SK-N-SH (cell line): ENCODE data around the gene RABGGTA. TPM values are rescaled to one million over a fixed set of nuclear protein-coding genes. Genes with fewer than 3 reads are reported as not detected.

Experiments used
- CTCF ChIA-PET: fragments of 300-600, 350-600 bp; formaldehyde crosslinking; extraction: SDS; loops from one replicate; lab custom pipeline; 2021; lab: Yijun Ruan, JAX
- POLR2A ChIA-PET: fragments of 350-600 bp; sonication (Branson Sonifier 250); formaldehyde crosslinking; extraction: SDS; loops from one replicate; lab custom pipeline; 2020; ENCODE audit warnings: antibody characterized with exemption, inconsistent platforms; lab: Yijun Ruan, JAX
- DNase-seq: peaks from one replicate; pipeline ENCODE4 v3.0.0; 2012
- H2AFZ ChIP-seq: fragments of 200-600 bp; sonication (generic); 2 replicates; pipeline ENCODE4 v1.8.1; 2016; ENCODE audit warnings: antibody characterized with exemption, mild to moderate bottlenecking, low read depth
- H3F3A ChIP-seq: fragments of 200-600 bp; sonication (generic); replicated peaks from 2 replicates; pipeline ENCODE3; 2016; ENCODE audit warnings: antibody characterized with exemption, mild to moderate bottlenecking; ENCODE audit not compliant: insufficient read depth
- H3K27ac ChIP-seq, 2 experiments: fragments of 200-500 bp in 1 of 2; fragments of 200-600 bp in 1 of 2; sonication (Bioruptor generic) in 1 of 2; sonication (generic), shearing (Covaris generic) in 1 of 2; 2 replicates each; pipeline versions ENCODE4 v1.5.1 to v1.6.1; 2014 to 2016; ENCODE audit warnings: low read depth in 2 of 2, inconsistent platforms in 1 of 2, low read length in 1 of 2, mild to moderate bottlenecking in 1 of 2, mixed read lengths in 1 of 2
- H3K27me3 ChIP-seq: fragments of 200-600 bp; sonication (generic), shearing (Covaris generic); 2 replicates; pipeline ENCODE4 v1.6.1; 2016; ENCODE audit warnings: mixed run types; ENCODE audit not compliant: insufficient read depth
- H3K36me3 ChIP-seq, 2 experiments: fragments of 200-500 bp in 1 of 2; fragments of 200-600 bp in 1 of 2; sonication (Bioruptor generic) in 1 of 2; sonication (generic) in 1 of 2; replicated peaks in 1 of 2; 2 replicates each; pipeline versions ENCODE3 to v1.5.1; 2014 to 2016; ENCODE audit warnings: low read length in 1 of 2, mild to moderate bottlenecking in 1 of 2; ENCODE audit not compliant: insufficient read depth in 2 of 2, control insufficient read depth in 1 of 2
- H3K4me1 ChIP-seq, 2 experiments: fragments of 200-500 bp in 1 of 2; fragments of 200-600 bp in 1 of 2; sonication (Bioruptor generic) in 1 of 2; sonication (generic), shearing (Covaris generic) in 1 of 2; 2 replicates each; pipeline versions ENCODE4 v1.5.1 to v1.6.1; 2014 to 2016; ENCODE audit warnings: low read depth in 1 of 2, low read length in 1 of 2, mixed run types in 1 of 2; ENCODE audit not compliant: insufficient read depth in 2 of 2, control insufficient read depth in 1 of 2
- H3K4me2 ChIP-seq: fragments of 200-600 bp; sonication (generic), shearing (Covaris generic); 2 replicates; pipeline ENCODE4 v1.6.1; 2017; ENCODE audit warnings: mixed run types
- H3K4me3 ChIP-seq, 2 experiments: fragments of 200-500 bp in 1 of 2; fragments of 200-600 bp in 1 of 2; sonication (Bioruptor generic) in 1 of 2; sonication (generic), shearing (Covaris generic) in 1 of 2; 2 replicates each; pipeline versions ENCODE4 v1.5.1 to v1.8.1; 2014 to 2016; ENCODE audit warnings: low read depth in 2 of 2, inconsistent platforms in 1 of 2, low read length in 1 of 2, mild to moderate bottlenecking in 1 of 2, mixed read lengths in 1 of 2, moderate library complexity in 1 of 2
- H3K79me2 ChIP-seq: fragments of 200-600 bp; sonication (generic); 2 replicates; pipeline ENCODE4 v1.8.1; 2017; ENCODE audit warnings: mild to moderate bottlenecking; ENCODE audit not compliant: insufficient read depth
- H3K9ac ChIP-seq: fragments of 200-600 bp; sonication (generic); 2 replicates; pipeline ENCODE4 v1.6.1; 2017; ENCODE audit warnings: mixed run types
- H3K9me2 ChIP-seq: fragments of 200-600 bp; sonication (generic); 2 replicates; pipeline ENCODE4 v1.6.1; 2017; ENCODE audit warnings: mixed run types
- H3K9me3 ChIP-seq: fragments of 200-600 bp; sonication (generic); 2 replicates; pipeline ENCODE4 v1.6.1; 2017; ENCODE audit warnings: mixed run types, mild to moderate bottlenecking, moderate library complexity
- H4K20me1 ChIP-seq: fragments of 200-600 bp; sonication (generic); 2 replicates; pipeline ENCODE4 v1.6.1; 2017; ENCODE audit warnings: mild to moderate bottlenecking, mixed run types; ENCODE audit not compliant: insufficient read depth
- CTCF ChIP-seq: fragments of 200-600 bp; sonication (generic); IDR thresholded peaks from 2 replicates; pipeline ENCODE4 v1.6.1; 2017; ENCODE audit warnings: antibody characterized with exemption, mild to moderate bottlenecking, moderate library complexity
- FOSL2 ChIP-seq: IDR thresholded peaks from 2 replicates; pipeline ENCODE4 v1.4.0; 2012; ENCODE audit warnings: low read depth, mild to moderate bottlenecking, moderate library complexity, borderline replicate concordance
- GABPA ChIP-seq: IDR thresholded peaks from 2 replicates; pipeline ENCODE4 v1.4.0; 2012; ENCODE audit warnings: low read depth, mild to moderate bottlenecking
- IRF3 ChIP-seq: fragments of 150-350 bp; IDR thresholded peaks from 2 replicates; pipeline ENCODE4 v1.6.1; 2016; ENCODE audit warnings: mild to moderate bottlenecking, low read depth, low read length
- MAX ChIP-seq: IDR thresholded peaks from 2 replicates; pipeline ENCODE4 v1.4.0; 2012; ENCODE audit warnings: low read depth
- MEF2A ChIP-seq: IDR thresholded peaks from 2 replicates; pipeline ENCODE4 v1.4.0; 2012; ENCODE audit warnings: low read depth, borderline replicate concordance
- PBX3 ChIP-seq: IDR thresholded peaks from 2 replicates; pipeline ENCODE4; 2012
- RCOR1 ChIP-seq: fragments of 150-350 bp; IDR thresholded peaks from 2 replicates; pipeline ENCODE4 v1.6.1; 2017; ENCODE audit warnings: antibody characterized with exemption, low read length
- SIN3A ChIP-seq: IDR thresholded peaks from 2 replicates; pipeline ENCODE4 v1.6.1; 2012; ENCODE audit warnings: low read depth, mild to moderate bottlenecking, low read length, moderate library complexity, borderline replicate concordance
- SMC3 ChIP-seq: IDR thresholded peaks from 2 replicates; pipeline ENCODE4 v1.6.1; 2012; ENCODE audit warnings: low read depth, low read length, improper control_type of control experiment
- TAF1 ChIP-seq: IDR thresholded peaks from 2 replicates; pipeline ENCODE4 v1.6.1; 2012; ENCODE audit warnings: low read depth, mild to moderate bottlenecking, low read length, moderate library complexity, borderline replicate concordance
- TEAD4 ChIP-seq: IDR thresholded peaks from 2 replicates; pipeline ENCODE4 v1.4.0; 2012; ENCODE audit warnings: mild to moderate bottlenecking, borderline replicate concordance; ENCODE audit not compliant: insufficient read depth
- USF1 ChIP-seq: IDR thresholded peaks from 2 replicates; pipeline ENCODE4 v1.4.0; 2012; ENCODE audit warnings: low read depth, borderline replicate concordance
- USF2 ChIP-seq: fragments of 150-350 bp; IDR thresholded peaks from 2 replicates; pipeline ENCODE4 v1.6.1; 2017; ENCODE audit warnings: antibody characterized with exemption, low read length, low read depth, borderline replicate concordance
- WGBS: methylation state at CpG from one replicate; pipeline ENCODE4 v1.1.6; 2017; ENCODE audit warnings: low lambda C conversion rate; 5-methylcytosine and 5-hydroxymethylcytosine counted together
- polyA plus RNA-seq, 3 experiments: library from polyadenylated mRNA; depleted of rRNA; stranded (reverse); fragments of >200 nt; gene quantifications; 2 replicates each; pipeline ENCODE4 v1.2.3, GENCODE V29; 2012

Gene RABGGTA
- polyA plus RNA-seq, 1 of the 3 experiments (the other 2 are of a cell fraction): 59.4 TPM

GRCh38 chr14:24241829-24242443, 29.5 kb downstream of the RABGGTA start:
- CTCF ChIA-PET: interaction anchor here (0.7 to 12.0 kb wide), 31 partner anchors 9 to 195 kb away, joined by 3 to 191 read pairs (median 7); partner anchors contain the start of genes CHMP4A, CIDEB, DHRS1 and GMPR2
- Histone ChIP-seq H3F3A (peaks cover 19% of the 10 kb centered on the region), H3K9ac (peak overlapping the region; percentile 92), H3K27ac (peak overlapping the region; percentile 96), H3K4me2 (peak overlapping the region; percentile 95), H3K27me3 (no peaks in the 10 kb centered on the region), H3K4me1 (peaks cover 26% of the 10 kb centered on the region in 2 experiments; a peak in 2 of 4 replicates), H3K9me2 (no peaks in the 10 kb centered on the region), H3K9me3 (no peaks in the 10 kb centered on the region), H3K4me3 (peak overlapping the region; percentile 68 to 94)
- DNase-seq: peak; percentile 96
- POLR2A ChIA-PET: interaction anchor here (0.6 to 2.5 kb wide), 16 partner anchors 9 to 1235 kb away, joined by 3 to 27 read pairs (median 6); partner anchors contain the start of genes CHMP4A, CIDEB, DHRS1 and GMPR2
- TF ChIP-seq TEAD4 (no peak), MEF2A (no peak), PBX3 (no peak), USF2 (no peak), FOSL2 (no peak), MAX (no peak), GABPA (no peak; the same call in 1 of the 2 replicates), SMC3 (no peak), IRF3 (no peak), USF1 (no peak), CTCF (peak; percentile 40), RCOR1 (0 out of 2 replicates have a peak, but pooled peaks have one; percentile 4), TAF1 (no peak), SIN3A (no peak)
- TF ChIP-seq, all 33 proteins: peak for 2
- H3K36me3 ChIP-seq: peaks cover 33 to 39% of the 10 kb centered on the region in 2 experiments
- H2AFZ ChIP-seq: peak overlapping the region; percentile 80; the same call in 1 of the 2 replicates
- no peaks in the 10 kb centered on the region for H4K20me1 ChIP-seq
- H3K79me2 ChIP-seq: peaks cover 33% of the 10 kb centered on the region
- 2% methylated on average over 38 of the region's 39 CpGs for WGBS
